HG03280 (cell line): ENCODE results near the gene SLC2A8.

ENCODE experiments used
- ATAC-seq: cut with Tn5 transposase; IDR thresholded peaks from one replicate; pipeline ENCODE4 v1.9.1; 2021; ENCODE audit warnings: mild to moderate bottlenecking, moderate library complexity; ENCODE audit not compliant: unreplicated experiment

Gene SLC2A8

DNA sequence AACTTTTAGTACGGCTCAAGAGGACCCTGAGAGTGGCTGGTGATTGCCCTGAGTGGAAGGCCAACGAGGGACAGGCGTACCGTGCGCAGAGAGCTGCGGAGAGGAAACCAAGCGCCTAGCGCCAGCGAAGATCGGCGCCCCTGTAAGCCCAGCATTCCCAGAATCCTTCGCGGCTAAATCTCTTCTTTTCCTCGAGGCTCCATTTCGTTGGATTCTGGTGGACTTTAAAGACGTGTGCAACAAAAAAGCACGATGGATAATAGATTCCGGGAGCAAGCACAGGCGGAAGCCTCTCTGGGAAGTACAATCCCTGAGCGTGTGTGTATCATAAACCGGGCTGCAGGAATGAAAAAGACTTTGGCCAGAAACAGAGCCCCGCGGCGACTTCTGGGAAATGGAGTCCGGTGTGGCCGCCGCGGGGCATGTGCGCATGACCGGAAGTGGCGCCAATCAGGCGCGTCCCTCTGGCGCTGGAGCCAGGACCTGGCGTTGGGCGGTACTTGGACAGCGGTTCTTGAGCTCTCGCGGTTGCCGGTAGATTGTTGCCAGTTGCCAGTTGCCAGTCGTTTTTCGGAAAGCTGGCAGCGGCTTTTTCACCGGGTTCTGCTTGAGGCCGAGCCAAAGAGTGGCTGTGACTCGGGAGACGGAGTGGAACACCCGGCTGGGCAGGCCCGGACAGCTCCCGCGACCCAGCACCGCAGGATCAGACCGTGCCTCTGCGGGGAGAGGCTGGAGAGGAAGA, 27.1 kb downstream of the SLC2A8 start, which contains the start of gene ZNF79:
ZNF79 (plus strand) TSS at position 449 of the 742 bp plus-strand sequence. CDS start 406 bp downstream, outside the sequence.
- ATAC-seq: peak; percentile 84

DNA sequence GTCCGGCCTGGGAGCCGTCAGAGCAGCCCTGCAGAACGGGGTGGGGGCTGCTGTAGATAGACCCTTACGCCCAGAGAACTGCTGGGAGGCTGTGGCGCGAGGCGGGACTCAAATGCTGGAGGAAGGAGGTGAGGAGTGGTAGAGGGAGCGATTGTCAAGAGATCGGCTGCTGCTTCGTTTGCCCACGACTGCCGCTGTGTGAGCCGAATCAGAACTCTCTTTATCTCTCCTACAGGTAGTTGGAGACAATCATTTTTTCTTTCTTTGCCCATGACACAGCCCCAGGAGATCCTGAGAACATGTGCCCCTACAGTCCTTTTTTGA, 27.7 kb downstream of the SLC2A8 start:
- peak; percentile 20 for ATAC-seq

DNA sequence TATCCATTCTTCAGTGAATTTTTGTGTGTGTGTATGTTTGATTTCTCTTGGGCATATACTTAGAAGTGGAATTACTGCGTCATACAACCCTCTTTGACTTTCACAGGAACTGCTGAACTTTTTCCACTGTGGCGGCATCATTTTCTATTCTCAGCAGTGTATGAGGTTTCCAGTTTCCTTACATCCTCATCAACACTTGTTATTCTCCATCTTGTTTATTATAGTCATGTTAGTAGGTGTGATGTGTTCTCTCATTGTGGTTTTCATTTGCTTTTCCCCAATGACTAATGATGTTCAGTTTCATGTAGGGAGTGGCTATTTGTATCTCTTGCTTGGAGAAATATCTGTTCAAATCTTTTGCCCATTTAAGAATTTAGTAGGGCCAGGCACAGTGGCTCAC, 29.8 kb downstream of the SLC2A8 start:
- ATAC-seq: no peak

DNA sequence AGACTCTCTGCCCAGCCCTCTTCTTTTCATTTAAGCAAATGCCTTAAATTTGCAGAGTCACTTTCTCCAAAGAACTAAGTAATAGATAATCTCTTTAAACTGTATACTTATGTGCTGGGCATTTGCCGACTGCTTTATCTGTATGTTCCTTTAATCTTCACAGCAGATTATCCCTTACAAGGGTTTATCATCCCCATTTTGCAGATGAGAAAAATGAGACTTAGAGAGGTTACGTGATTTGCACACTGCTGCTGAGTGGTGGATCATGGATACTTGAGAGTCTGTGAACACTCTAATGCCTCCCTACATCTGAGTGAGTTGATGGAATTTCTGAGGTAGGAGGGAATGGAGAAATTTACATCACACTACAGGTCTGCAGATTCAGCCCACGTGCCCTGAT, 31.4 kb downstream of the SLC2A8 start:
- ATAC-seq: no peak

DNA sequence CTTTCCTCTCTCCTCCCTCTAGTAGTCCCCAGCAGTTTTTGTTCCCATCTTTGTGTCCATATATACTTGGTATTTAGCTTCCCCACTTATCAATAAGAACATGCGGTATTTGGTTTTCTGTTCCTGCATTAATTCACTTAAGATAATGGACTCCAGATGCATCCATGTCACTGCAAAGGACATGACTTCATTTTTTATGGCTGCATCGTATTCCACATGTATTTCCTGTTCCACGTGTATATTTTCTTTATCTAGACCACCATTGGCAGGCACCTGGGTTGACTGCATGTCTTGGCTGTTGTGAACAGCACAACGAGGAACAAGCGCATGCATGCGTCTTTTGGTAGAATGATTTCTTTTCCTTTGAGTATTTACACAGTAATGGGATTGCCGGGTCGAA, 33.4 kb downstream of the SLC2A8 start:
- no peak for ATAC-seq

DNA sequence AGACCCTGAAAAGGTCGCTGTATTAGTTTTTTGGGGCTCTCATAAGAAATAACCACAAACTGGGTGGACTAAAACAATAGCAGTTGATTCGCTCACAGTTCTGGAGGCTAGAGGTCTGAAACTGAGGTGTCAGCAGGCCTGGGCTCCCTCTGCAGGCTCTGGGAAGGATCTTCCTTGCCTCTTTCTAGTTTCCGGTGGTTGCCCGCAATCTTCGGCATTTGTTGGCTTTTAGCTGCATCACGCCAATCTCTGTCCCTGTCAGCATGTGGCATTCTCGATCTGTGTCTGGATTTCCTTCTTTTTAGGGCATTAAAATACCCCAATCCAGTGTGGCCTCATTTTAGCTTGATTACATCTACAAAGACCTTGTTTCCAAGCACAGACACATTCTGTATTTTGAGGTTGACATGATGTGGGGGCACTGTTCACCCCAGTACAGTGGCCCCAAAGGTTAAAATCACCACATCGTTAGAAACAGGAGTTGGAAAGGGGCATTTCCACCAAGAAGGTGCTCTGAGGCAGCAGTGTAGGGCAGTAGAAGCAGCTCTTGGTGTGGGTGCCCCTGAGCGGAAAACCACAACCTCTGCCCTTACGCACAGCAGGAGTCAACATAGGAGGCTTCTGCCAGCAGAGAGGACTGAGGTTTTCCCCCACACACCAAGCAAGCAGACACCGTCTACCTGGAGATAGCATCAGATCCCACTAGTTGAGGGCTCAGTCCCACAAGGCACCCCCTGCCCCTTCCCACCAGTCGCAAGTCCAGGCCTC, 40.7 kb downstream of the SLC2A8 start:
- no peak for ATAC-seq

DNA sequence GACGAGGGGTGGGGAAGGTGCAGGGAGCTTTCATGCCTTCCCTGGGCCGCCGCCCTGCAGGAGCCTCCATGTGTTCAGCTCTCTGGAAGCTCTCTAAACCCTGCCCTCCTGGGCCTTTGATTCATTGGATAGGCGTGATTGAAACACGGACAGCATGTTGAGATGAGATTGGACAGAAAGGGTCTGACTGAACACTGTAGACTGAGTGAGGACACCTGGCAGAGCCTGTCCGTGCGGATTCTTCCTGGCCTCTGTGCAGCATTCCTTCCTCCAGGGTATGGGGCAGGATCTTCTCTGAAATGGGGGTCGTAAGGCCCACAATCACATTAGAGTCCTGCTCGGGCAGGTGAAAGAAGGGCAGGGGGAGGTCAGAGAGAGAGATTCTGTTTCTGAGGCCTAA, 41.4 kb downstream of the SLC2A8 start:
- ATAC-seq: no peak

DNA sequence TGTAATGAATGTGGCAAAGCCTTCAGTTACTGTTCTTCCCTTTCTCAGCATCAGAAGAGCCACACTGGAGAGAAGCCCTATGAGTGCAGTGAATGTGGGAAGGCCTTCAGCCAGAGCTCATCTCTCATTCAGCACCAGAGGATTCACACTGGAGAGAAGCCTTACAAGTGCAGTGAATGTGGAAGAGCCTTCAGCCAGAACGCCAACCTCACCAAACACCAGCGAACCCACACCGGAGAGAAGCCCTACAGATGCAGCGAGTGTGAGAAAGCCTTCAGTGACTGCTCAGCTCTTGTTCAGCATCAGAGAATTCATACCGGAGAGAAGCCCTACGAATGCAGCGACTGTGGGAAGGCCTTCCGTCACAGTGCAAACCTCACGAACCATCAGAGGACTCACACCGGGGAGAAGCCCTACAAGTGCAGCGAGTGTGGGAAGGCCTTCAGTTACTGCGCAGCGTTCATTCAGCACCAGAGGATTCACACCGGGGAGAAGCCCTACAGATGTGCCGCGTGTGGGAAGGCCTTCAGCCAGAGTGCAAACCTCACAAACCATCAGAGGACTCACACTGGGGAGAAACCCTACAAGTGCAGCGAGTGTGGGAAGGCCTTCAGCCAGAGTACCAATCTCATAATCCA, 47.4 kb downstream of the SLC2A8 start:
- no peak for ATAC-seq

DNA sequence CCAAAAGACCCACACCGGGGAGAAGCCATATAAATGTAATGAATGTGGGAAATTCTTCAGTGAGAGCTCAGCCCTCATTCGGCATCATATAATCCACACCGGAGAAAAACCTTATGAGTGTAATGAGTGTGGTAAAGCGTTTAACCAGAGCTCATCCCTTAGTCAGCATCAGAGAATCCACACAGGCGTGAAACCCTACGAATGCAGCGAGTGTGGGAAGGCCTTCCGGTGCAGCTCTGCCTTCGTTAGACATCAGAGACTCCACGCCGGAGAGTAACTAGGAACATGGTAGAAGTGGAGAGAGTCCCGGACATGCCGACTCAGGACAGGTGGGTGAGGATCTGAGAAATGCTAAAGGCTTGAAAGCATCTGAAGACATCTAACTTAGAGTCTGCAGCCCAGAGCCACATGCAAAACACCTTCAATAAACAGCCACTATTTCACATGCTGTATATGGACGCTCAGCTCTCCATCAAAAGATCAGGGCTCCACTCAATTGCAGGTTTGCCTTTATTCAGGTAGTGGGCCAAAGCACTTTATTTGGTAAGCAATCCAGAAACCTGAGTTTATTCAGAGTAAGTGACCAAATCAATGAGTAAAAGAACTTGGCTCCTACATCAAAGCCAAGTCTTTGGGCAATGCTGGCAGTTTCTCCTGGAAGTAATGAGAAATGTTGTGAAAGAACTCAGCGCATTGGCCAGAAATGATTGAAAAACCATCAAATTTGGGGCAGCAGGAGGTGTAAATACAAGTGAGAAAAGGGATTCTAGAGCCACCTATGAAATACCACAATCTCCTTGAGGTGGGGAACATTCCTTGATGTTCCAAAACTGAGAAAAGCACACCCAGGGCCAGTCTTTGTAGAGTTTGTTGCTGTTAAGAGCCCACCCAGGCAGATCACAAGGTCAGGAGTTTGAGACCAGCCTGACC, 48.2 kb downstream of the SLC2A8 start:
- ATAC-seq: no peak

DNA sequence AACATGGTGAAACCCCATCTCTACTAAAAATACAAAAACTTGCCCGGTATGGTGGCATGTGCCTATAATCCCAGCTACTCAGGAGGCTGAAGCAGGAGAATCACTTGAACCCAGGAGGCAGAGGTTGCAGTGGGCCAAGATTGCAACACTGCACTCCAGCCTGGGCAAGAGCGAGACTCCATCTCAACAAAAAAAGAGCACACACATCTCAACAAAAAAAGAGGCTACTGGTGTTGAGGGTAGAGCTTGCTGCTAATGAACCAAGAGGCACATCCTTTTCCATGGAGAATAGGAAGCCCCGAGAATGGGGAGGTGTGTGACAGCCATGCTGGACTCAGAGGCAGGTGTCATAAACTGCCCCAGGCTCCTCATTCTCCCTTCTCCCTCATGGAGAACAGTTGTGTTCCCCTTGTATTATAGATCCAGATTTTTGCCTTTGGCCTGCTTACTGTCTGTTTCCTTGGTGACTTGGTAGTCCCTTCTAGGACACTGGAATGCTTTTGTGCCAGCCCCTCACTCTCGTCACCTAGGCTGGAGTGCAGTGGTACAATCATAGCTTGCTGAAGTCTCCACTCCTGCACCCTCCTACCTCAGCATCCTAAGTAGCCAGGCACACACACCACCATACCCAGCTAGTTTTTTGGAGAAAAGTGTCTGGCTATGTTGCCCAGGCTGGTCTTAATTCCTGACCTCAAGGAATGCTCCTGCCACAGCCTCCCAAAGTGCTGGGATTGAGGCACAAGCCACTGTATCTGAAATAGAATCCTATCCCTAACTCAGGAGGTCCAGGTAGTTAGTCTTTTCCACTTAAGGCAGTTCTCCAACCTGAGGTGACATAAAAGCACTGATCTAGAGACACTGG, 49.1 kb downstream of the SLC2A8 start:
- ATAC-seq: no peak

DNA sequence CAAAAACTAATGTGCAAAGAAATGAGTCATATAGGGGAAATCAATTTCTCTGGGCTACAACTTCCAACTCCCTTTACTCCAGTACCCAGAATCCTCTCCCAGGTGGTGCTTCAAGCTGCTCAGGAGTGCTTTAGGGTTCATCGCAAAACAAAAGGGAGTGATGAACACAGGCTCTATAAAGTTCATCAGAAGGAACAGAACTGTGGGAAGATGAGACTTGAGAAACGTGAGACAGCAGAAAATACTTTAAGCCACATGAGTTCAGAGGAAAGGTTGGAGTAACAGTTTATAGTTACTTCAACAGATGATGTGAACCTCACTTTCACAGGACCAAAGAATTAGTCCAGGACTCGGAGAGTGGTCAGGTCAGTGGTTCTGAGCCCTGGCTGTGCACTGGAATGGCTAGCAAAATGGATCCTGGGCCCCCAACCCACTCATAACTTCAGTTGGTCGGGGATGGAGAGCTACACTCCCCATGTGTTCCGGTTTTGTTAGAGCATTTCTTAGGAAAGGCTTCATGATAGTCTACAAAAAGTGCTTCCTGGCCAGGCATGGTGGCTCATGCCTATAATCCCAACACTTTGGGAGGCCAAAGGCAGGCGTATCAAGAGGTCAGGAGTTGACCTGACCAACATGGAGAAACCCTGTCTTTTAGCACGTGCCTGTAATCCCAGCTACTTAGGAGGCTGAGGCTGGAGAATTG, 49.9 kb downstream of the SLC2A8 start:
- no peak for ATAC-seq

DNA sequence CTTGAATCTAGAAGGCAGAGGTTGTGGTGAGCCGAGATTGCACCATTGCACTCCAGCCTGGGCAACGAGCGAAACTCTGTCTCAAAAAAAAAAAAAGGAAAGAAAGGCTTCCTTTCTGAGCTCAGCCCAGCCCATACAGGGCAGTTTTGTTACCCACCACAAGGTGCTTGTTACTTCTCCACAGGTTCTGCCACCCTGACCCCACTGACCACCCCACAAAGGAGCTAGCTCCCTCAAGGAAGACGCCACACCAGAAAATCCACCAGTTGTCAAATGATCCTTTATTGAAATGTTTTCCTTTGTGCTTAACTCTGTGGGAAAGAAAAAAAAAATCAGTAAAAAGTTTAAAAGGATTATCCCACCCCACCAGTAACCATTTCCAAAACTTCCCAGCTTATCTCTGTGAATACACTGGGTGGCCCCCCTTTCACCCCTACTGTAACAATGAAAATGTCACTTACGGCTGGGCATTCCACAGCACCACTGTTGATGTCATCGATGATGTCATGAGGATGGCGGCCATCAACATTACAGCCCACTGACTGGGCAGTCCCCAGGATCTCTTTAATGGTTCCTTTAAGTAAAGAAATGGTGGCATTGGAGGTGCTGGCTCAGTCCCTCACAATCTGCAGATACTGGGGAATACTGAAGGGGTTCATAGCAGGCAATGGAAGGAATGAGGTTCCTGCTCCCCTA, 50.6 kb downstream of the SLC2A8 start:
- ATAC-seq: no peak

DNA sequence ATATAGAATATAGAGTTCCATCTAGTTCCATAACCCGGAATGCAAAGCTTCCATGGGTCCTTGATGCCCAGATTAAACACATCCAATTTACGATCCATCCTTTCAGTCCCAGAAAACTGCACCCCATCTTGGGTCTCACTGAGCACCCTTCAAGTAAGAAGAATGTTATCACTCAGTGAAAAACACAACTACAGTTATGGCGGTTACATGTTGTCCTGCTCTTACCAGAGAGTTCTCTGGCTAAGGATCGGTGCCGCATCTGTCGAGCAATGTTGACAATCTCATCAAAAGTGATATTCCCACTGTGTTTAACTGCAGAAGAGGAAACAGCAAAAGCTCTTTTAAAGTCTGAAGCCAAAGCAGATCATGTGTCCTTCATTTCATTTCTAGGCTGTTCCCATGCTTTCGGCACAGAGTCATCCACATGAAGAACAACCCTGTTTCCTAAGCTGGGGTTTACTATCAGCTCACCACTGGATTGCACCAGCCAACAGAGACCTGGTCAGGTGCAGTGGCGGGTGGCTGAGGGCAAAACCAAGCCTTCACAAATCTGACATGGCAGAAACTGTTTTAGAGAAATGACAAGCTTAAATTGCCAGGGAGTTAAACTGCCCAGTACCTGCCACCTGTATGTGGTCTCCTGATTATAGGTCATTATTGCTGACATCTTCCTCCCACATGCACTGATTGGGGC, 51.3 kb downstream of the SLC2A8 start:
- ATAC-seq: no peak

DNA sequence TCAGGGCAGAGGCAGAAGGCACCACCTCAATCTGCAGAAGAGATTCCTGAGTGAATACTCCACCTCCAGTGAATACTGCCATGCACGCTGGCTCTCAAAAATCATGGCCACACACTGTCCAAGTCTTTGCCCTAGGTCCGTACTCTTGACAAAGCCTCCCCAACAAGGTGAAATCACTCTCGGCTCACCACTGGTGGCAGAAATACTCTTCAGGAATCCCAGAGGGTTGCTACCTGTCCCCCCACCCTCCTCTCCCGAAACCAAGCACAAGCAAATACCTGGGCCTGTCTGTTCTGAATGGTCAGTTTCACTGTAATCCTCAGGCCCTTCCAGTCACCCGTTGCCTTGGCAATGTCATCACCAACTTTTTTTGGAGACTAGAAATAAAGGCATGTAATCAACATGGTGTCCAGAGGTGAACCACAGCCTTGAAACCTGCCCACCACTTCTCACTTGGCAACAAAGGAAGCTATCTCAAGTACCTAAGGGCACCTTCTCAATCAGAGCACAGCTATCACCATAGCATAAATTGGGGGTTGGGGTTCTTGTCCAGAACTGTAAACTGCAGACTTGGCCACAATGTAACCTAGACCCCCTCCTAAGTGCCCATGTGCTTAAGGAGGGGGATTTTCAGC, 52.5 kb downstream of the SLC2A8 start:
- no peak for ATAC-seq

DNA sequence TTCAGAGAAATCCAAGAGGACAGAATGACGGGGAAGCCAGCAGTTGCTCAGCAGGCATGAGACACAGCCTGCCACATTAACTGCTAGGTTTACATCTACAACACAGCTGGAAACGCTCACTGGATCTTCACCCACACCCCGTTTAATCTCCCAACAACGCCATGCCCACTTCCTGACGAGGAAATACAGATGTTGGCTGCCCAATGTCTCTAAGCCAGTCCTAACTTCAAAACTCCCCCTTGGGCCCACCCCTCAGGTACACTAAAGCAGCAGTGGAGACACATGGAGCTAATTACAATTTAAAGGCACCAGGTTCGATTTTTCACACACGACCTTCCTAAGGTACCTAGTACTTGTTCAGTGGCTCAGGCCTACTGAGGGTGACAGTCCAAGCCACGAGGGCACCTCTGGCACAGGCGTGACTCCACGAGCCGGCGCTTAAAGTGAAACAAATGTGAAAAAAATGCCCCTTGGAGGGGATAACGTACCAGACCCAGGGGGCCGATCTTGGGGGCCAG, 53.3 kb downstream of the SLC2A8 start:
- no peak for ATAC-seq

DNA sequence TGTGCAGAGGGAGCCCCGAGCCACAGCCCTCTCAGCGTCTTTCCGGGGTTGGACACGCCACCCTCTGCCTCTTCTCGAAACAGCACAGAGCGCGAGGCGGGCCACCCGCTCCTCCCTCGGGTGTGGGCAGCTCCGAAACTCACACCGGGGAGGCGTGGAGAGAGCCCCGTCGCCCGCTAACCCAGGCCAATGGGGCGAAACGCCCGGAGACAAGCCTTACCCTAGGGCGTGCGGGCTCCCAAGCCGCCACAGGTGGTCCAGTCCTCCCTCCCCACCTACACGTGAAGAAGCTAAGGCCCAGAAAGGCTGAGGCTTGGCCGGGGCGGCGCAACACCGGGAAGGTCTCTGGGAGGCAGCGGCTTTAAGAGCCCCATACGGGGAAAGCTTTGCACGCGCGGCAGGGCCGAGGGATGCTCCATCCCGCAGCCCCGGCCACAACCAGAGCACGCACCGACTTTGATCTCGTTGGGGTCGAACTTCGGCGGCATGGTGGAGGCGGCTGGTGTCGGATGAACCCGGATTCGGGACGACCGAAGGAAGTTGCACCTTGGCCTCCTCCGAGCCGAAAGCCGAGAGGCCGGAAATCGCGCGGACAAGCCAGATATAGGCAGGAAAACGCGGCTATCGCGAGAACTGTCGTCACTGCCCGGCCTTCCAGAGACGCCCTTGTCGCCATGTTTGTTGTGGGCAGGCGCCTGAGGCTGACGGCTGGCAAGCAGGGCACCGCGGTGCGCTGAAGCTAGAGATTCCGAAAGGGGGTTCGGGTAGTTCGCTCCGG, 54.0 kb downstream of the SLC2A8 start, which contains the start of the genes LRSAM1 and RPL12:
LRSAM1 (plus strand) TSS at position 681 of the 778 bp plus-strand sequence. CDS start 3,018 bp downstream, outside the sequence.
RPL12 (minus strand) TSS at position 577 of the 778 bp plus-strand sequence; CDS start at position 488, 89 bp downstream.
- peak; percentile 62 for ATAC-seq

DNA sequence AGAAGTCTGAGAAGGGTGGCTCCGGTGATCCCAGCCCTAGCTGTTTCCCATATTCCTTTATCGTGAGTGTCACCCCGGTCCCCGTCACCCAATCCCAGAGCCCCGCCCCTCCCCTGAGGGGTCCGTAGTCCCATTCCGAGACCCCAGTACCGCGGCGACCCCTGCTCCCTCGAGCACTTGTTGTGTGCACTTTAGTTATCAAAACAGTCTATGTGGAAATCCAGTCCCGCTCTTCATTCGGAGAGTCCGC, 54.6 kb downstream of the SLC2A8 start:
- peak; percentile 27 for ATAC-seq
